WTC11 (cell line): ENCODE results near the gene G2E3. TPM values are rescaled to one million over a fixed set of nuclear protein-coding genes. Genes with fewer than 3 reads are reported as not detected.
A peak's percentile ranks its signal among the peaks of the same experiment; 100 is the strongest.

ENCODE experiments used
- ATAC-seq: fragments of 200-7000 bp; cut with Tn5 transposase; 2 replicates; pipeline ENCODE4 v1.10.0; 2021; ENCODE audit warnings: mild to moderate bottlenecking, moderate library complexity
- CTCF ChIA-PET: fragments of 300-600 bp; sonication (Branson Sonifier 250); formaldehyde crosslinking; loops from one replicate; lab custom pipeline; 2021; ENCODE audit warnings: antibody characterized with exemption; lab: Charles Lee
- POLR2A ChIA-PET: fragments of 350-600 bp; sonication (Branson Sonifier 250); formaldehyde crosslinking; loops from one replicate; lab custom pipeline; 2021; ENCODE audit warnings: antibody characterized with exemption; lab: Charles Lee
- DNase-seq: peaks from one replicate; pipeline ENCODE4 v3.0.0; 2021; ENCODE audit warnings: low spot score
- H3K27ac Mint-ChIP-seq: 2 replicates; pipeline ENCODE4 v1.8.0; 2021; ENCODE audit warnings: mixed read lengths
- H3K27me3 Mint-ChIP-seq: 2 replicates; pipeline ENCODE4 v1.8.0; 2021; ENCODE audit warnings: low read depth, mild to moderate bottlenecking, moderate library complexity, mixed read lengths
- H3K36me3 Mint-ChIP-seq: 2 replicates; pipeline ENCODE4 v1.8.0; 2021; ENCODE audit warnings: mixed read lengths
- H3K4me1 Mint-ChIP-seq: 2 replicates; pipeline ENCODE4 v1.8.0; 2022; ENCODE audit warnings: mixed read lengths
- H3K4me3 Mint-ChIP-seq: 2 replicates; pipeline ENCODE4 v1.8.0; 2021; ENCODE audit warnings: mild to moderate bottlenecking, moderate library complexity, mixed read lengths
- H3K9me3 Mint-ChIP-seq: 2 replicates; pipeline ENCODE4 v1.8.0; 2021; ENCODE audit warnings: mixed read lengths
- ATF6 ChIP-seq: sonication (generic); formaldehyde crosslinking; IDR thresholded peaks from 2 replicates; pipeline ENCODE4 v1.8.1; 2023; ENCODE audit warnings: mild to moderate bottlenecking, missing genetic modification reagents
- ETV6 ChIP-seq: sonication (generic); formaldehyde crosslinking; IDR thresholded peaks from 2 replicates; pipeline ENCODE4 v1.8.1; 2022; ENCODE audit warnings: mild to moderate bottlenecking, missing genetic modification reagents
- FOXP1 ChIP-seq: sonication (generic); formaldehyde crosslinking; IDR thresholded peaks from 2 replicates; pipeline ENCODE4 v1.8.0; 2022; ENCODE audit warnings: missing genetic modification reagents, mild to moderate bottlenecking, moderate library complexity, borderline replicate concordance
- NFE2L1 ChIP-seq: sonication (generic); formaldehyde crosslinking; IDR thresholded peaks from 2 replicates; pipeline ENCODE4 v1.8.1; 2023; ENCODE audit warnings: missing genetic modification reagents
- RELA ChIP-seq: sonication (generic); formaldehyde crosslinking; IDR thresholded peaks from 2 replicates; pipeline ENCODE4 v1.8.1; 2022; ENCODE audit warnings: missing genetic modification reagents, mild to moderate bottlenecking, borderline replicate concordance
- RORB ChIP-seq: fragments of 250-450 bp; sonication (Bioruptor Pico); IDR thresholded peaks from 2 replicates; pipeline ENCODE4 v1.9.0; 2021; ENCODE audit warnings: mild to moderate bottlenecking
- ZNF138 ChIP-seq: sonication (generic); formaldehyde crosslinking; conservative IDR thresholded peaks from 2 replicates; pipeline ENCODE4 v1.8.1; 2022; ENCODE audit warnings: mild to moderate bottlenecking, moderate library complexity, missing genetic modification reagents
- ZNF396 ChIP-seq: fragments of 250-450 bp; sonication (Bioruptor Pico); IDR thresholded peaks from 2 replicates; pipeline ENCODE4 v1.8.0; 2021; ENCODE audit warnings: mild to moderate bottlenecking, moderate library complexity, borderline replicate concordance
- ZNF671 ChIP-seq: fragments of 250-450 bp; sonication (Bioruptor Pico); IDR thresholded peaks from 2 replicates; pipeline ENCODE4 v1.8.0; 2021; ENCODE audit warnings: mild to moderate bottlenecking
- total RNA-seq: library from RNA; stranded (reverse); gene quantifications from 3 replicates; pipeline ENCODE4 v1.2.3, GENCODE V29; 2021
- TF ChIP-seq, protein P1 (sequence below): sonication (generic); formaldehyde crosslinking; IDR thresholded peaks from 2 replicates; pipeline ENCODE4 v1.8.0; 2023; ENCODE audit warnings: missing genetic modification reagents, mild to moderate bottlenecking, borderline replicate concordance
- TF ChIP-seq, protein P2 (sequence below): sonication (generic); formaldehyde crosslinking; conservative IDR thresholded peaks from 2 replicates; pipeline ENCODE4 v1.8.1; 2023; ENCODE audit warnings: mild to moderate bottlenecking, low read depth, missing genetic modification reagents, moderate library complexity

The G2E3 gene
- total RNA-seq, 1 experiment from 2014 or later = 66.2 TPM

DNA sequence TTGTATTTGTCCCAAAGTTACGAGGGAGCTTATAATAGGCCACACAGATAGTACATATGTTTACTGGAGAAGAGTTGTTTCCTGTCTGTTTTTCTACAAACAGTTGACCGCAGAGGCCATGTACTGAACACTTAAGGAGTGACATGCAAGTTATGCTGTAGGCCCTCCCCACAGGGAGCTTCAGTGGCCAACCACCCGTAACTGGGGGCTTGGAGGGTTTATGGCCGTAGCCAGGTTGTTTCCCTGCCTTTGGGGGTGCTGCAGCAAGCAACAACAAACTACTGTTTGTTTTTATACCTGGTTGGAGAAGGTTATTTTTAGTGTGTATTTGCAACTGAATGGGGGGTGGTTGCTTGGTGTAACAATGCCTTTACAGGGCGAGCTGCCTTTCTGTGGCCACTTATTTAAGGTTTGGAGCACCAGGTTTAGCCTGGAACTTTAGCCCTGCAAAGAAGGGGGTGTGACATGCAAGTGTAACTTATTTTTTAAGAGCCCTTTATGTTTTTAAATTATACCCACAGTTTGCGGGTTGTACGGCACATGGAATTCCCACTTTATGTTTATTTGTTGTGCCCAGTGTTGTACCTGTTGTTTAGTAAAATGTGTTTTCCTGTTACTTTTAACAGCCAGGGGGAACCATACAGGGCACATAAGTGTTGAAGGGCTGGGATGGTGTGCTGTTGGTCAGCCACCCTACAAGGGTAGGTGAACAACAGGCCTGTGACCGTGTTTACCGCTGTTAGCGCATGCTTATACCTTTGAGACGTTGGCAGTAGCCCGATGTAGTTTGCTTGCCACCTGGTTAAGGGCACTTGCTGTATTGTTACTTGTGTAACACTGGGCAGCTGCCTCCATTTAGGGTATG, 29.9 kb upstream of the G2E3 start:
- H3K27me3 Mint-ChIP-seq = no peaks in the 10 kb centered on the region
- ChIA-PET POLR2A (interaction anchor here (0.5 kb wide), 1 partner anchor 10 kb away, joined by 3 read pairs; no protein-coding TSS in a partner anchor), CTCF (interaction anchor here (0.6 to 1.4 kb wide), 4 partner anchors 10 to 245 kb away, joined by 3 to 5 read pairs (median 4); no protein-coding TSS in a partner anchor)
- peak overlapping the region; percentile 45 for H3K4me3 Mint-ChIP-seq
- peaks cover 28% of the 10 kb centered on the region for H3K4me1 Mint-ChIP-seq
- ATAC-seq (peak; percentile 55), DNase-seq (peak; percentile 13)
- peaks cover 6% of the 10 kb centered on the region; the same call in 1 of the 2 replicates for H3K36me3 Mint-ChIP-seq
- 0 out of 2 replicates have a peak overlapping the region, but pooled peaks have one; percentile 6 for H3K27ac Mint-ChIP-seq
- no peak for TF ChIP-seq ZNF396 (CRISPR knock-in tag)
- TF ChIP-seq, protein P1, sequence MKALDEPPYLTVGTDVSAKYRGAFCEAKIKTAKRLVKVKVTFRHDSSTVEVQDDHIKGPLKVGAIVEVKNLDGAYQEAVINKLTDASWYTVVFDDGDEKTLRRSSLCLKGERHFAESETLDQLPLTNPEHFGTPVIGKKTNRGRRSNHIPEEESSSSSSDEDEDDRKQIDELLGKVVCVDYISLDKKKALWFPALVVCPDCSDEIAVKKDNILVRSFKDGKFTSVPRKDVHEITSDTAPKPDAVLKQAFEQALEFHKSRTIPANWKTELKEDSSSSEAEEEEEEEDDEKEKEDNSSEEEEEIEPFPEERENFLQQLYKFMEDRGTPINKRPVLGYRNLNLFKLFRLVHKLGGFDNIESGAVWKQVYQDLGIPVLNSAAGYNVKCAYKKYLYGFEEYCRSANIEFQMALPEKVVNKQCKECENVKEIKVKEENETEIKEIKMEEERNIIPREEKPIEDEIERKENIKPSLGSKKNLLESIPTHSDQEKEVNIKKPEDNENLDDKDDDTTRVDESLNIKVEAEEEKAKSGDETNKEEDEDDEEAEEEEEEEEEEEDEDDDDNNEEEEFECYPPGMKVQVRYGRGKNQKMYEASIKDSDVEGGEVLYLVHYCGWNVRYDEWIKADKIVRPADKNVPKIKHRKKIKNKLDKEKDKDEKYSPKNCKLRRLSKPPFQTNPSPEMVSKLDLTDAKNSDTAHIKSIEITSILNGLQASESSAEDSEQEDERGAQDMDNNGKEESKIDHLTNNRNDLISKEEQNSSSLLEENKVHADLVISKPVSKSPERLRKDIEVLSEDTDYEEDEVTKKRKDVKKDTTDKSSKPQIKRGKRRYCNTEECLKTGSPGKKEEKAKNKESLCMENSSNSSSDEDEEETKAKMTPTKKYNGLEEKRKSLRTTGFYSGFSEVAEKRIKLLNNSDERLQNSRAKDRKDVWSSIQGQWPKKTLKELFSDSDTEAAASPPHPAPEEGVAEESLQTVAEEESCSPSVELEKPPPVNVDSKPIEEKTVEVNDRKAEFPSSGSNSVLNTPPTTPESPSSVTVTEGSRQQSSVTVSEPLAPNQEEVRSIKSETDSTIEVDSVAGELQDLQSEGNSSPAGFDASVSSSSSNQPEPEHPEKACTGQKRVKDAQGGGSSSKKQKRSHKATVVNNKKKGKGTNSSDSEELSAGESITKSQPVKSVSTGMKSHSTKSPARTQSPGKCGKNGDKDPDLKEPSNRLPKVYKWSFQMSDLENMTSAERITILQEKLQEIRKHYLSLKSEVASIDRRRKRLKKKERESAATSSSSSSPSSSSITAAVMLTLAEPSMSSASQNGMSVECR (CRISPR knock-in tag) = no peak
- TF ChIP-seq ZNF671 (CRISPR knock-in tag) = no peak
- H3K9me3 Mint-ChIP-seq = peaks cover 14% of the 10 kb centered on the region

DNA sequence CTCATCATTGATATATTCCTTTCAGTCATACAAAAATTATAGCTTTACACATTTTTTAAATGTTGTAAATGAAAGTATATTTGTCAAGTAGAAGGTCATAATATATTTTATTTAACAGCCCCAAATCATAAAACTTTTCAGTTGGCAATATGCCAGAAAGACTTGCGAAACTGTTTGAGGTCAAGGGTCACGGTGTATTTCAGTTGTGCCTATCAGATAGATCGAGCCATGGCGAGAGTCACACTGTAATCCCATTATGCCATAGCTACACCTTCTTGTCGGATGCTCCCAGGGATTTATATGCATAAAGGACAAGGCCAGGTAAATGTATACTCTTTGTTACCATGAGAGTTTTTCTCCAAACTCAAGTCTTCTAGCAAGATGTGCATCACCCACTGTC, 26.7 kb upstream of the G2E3 start:
- H3K27ac Mint-ChIP-seq = no peak overlapping the region
- ChIA-PET POLR2A (interaction anchor here (0.7 kb wide), 2 partner anchors 387 to 454 kb away, joined by 4 to 7 read pairs; no protein-coding TSS in a partner anchor), CTCF (no interaction called here)
- H3K4me3 Mint-ChIP-seq = no peak overlapping the region
- TF ChIP-seq ETV6 (CRISPR knock-in tag) = no peak
- TF ChIP-seq RELA (CRISPR knock-in tag) = no peak
- TF ChIP-seq, protein P2, sequence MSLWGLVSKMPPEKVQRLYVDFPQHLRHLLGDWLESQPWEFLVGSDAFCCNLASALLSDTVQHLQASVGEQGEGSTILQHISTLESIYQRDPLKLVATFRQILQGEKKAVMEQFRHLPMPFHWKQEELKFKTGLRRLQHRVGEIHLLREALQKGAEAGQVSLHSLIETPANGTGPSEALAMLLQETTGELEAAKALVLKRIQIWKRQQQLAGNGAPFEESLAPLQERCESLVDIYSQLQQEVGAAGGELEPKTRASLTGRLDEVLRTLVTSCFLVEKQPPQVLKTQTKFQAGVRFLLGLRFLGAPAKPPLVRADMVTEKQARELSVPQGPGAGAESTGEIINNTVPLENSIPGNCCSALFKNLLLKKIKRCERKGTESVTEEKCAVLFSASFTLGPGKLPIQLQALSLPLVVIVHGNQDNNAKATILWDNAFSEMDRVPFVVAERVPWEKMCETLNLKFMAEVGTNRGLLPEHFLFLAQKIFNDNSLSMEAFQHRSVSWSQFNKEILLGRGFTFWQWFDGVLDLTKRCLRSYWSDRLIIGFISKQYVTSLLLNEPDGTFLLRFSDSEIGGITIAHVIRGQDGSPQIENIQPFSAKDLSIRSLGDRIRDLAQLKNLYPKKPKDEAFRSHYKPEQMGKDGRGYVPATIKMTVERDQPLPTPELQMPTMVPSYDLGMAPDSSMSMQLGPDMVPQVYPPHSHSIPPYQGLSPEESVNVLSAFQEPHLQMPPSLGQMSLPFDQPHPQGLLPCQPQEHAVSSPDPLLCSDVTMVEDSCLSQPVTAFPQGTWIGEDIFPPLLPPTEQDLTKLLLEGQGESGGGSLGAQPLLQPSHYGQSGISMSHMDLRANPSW (CRISPR knock-in tag) = no peak
- no peak for TF ChIP-seq FOXP1
- H3K9me3 Mint-ChIP-seq = peaks cover 10% of the 10 kb centered on the region
- ATAC-seq = no peak
- H3K27me3 Mint-ChIP-seq = no peaks in the 10 kb centered on the region
- H3K36me3 Mint-ChIP-seq = peaks cover 1% of the 10 kb centered on the region; the same call in 1 of the 2 replicates
- no peak for DNase-seq
- H3K4me1 Mint-ChIP-seq = peaks cover 26% of the 10 kb centered on the region

DNA sequence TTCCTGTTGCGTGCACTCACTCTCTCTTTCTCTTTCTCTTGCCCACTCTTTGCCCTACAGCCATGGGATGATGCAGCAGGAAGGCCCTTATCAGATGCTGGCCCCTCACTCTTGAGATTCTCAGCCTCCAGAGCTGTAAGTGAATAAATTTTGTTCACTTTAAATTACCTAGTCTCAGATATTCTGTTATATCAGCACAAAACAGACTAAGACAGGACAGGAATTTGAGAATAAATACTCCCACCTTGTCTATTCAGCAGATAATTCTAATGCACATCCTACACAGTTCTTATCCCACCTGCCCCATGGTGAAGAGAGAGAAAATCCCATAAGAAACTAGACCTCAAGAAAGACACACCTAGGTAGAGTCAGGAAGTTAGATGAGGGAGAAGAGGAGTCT, 25.8 kb upstream of the G2E3 start:
- no peaks in the 10 kb centered on the region for H3K27me3 Mint-ChIP-seq
- peaks cover 1% of the 10 kb centered on the region; the same call in 1 of the 2 replicates for H3K9me3 Mint-ChIP-seq
- no peaks in the 10 kb centered on the region for H3K36me3 Mint-ChIP-seq
- H3K4me3 Mint-ChIP-seq = no peak overlapping the region
- DNase-seq = no peak
- ChIA-PET CTCF (no interaction called here), POLR2A (no interaction called here)
- ATAC-seq = no peak
- no peak for TF ChIP-seq RORB (CRISPR knock-in tag)
- no peak for TF ChIP-seq NFE2L1 (CRISPR knock-in tag)
- TF ChIP-seq ZNF138 = no peak
- TF ChIP-seq ATF6 = no peak
- no peak overlapping the region for H3K27ac Mint-ChIP-seq
- H3K4me1 Mint-ChIP-seq = peaks cover 26% of the 10 kb centered on the region
